GM19328 (cell line): Measurements from ENCODE around the gene GIMAP1.
A peak's percentile ranks its signal among the peaks of the same experiment; 100 is the strongest.

Experiments
- ATAC-seq: cut with Tn5 transposase; IDR thresholded peaks from one replicate; pipeline ENCODE4 v1.9.1; 2021; ENCODE audit warnings: mild to moderate bottlenecking, moderate library complexity; ENCODE audit not compliant: unreplicated experiment

GIMAP1 gene

GRCh38 chr7:150721970-150722373 is 5.6 kb downstream of the GIMAP1 start:
- no peak for ATAC-seq

GRCh38 chr7:150722431-150722931 is 6.1 kb downstream of the GIMAP1 start:
- no peak for ATAC-seq

- ATAC-seq = no peak
Observed at GRCh38 chr7:150723467-150723866, 7.1 kb downstream of the GIMAP1 start.

GRCh38 chr7:150727381-150727780 is 11.0 kb downstream of the GIMAP1 start:
- no peak for ATAC-seq

GRCh38 chr7:150728011-150728410 is 11.6 kb downstream of the GIMAP1 start:
- no peak for ATAC-seq

- no peak for ATAC-seq
Observed at GRCh38 chr7:150728609-150729008, 12.2 kb downstream of the GIMAP1 start.

GRCh38 chr7:150731916-150732315 is 15.5 kb downstream of the GIMAP1 start:
- ATAC-seq = no peak

GRCh38 chr7:150732786-150733481 is 16.5 kb downstream of the GIMAP1 start:
- no peak for ATAC-seq

- ATAC-seq = no peak
Observed at GRCh38 chr7:150733482-150734095, 17.2 kb downstream of the GIMAP1 start.

- ATAC-seq = no peak
Observed at GRCh38 chr7:150734254-150734653, 17.8 kb downstream of the GIMAP1 start.

GRCh38 chr7:150735596-150736358 is 19.4 kb downstream of the GIMAP1 start:
- no peak for ATAC-seq

- peak; percentile 11 for ATAC-seq
Observed at GRCh38 chr7:150736864-150737263, 20.5 kb downstream of the GIMAP1 start.

- ATAC-seq = peak; percentile 66
Observed at GRCh38 chr7:150737265-150738055, 21.0 kb downstream of the GIMAP1 start, which contains the start of gene GIMAP5. TSS of gene GIMAP5 (plus strand) at chr7:150737418. CDS start at chr7:150740885, 3,467 bp downstream.

GRCh38 chr7:150738092-150738491 is 21.7 kb downstream of the GIMAP1 start:
- ATAC-seq = no peak

GRCh38 chr7:150738591-150739001 is 22.2 kb downstream of the GIMAP1 start:
- ATAC-seq = no peak

- ATAC-seq = no peak
Observed at GRCh38 chr7:150739033-150739432, 22.6 kb downstream of the GIMAP1 start.

GRCh38 chr7:150740053-150740452 is 23.6 kb downstream of the GIMAP1 start:
- ATAC-seq = no peak

GRCh38 chr7:150742286-150742968 is 26.0 kb downstream of the GIMAP1 start:
- ATAC-seq = no peak

- ATAC-seq = no peak
Observed at GRCh38 chr7:150744041-150744656, 27.7 kb downstream of the GIMAP1 start.

GRCh38 chr7:150745086-150745485 is 28.7 kb downstream of the GIMAP1 start:
- ATAC-seq = no peak
